ENCODE data around the gene CAMK1D. TPM values are rescaled to one million over a fixed set of nuclear protein-coding genes. Genes with fewer than 3 reads are reported as not detected.
A peak's percentile ranks its signal among the peaks of the same experiment; 100 is the strongest.

Gene CAMK1D
- total and polyA plus RNA-seq, 2 of the 8 experiments (the other 6 are each of a cell fraction or from before 2014, with no cell fraction given), result 3.5 to 10.6 TPM

- no peaks in the 10 kb centered on the region for H3K79me1 ChIP-seq (ENCODE audit: low read depth, low read length)
Measured at GRCh38 chr10:12608761-12609160, 259.4 kb downstream of the CAMK1D start.

More at GRCh38 chr10:12608761-12609160, 259.4 kb downstream of the CAMK1D start:
- WGBS, 2 experiments (ENCODE audit: extremely low coverage in 1 of 2, insufficient coverage in 1 of 2, insufficient read length in 1 of 2, insufficient replicate concordance in 2 of 2, low coverage in 1 of 2, low lambda C conversion rate in 2 of 2, missing lambda C conversion rate in 1 of 2), result 93% methylated on average over 6 of the region's 6 CpGs; no CpG with 5 or more reads in 1 of the 2 experiments
- no peak for DNase-seq (ENCODE audit: low read depth in 1 of 2, low spot score in 2 of 2)
- POLR2A ChIA-PET (ENCODE audit: partially characterized antibody), result no interaction called here
- Histone ChIP-seq H2BK120ac (replicated peaks; ENCODE audit: low read depth, low read length) (no peak overlapping the region), H3K4me3 (ENCODE audit: extremely low read depth in 1 of 4, insufficient read depth in 2 of 4, low read depth in 3 of 4, low read length in 4 of 4) (no peak overlapping the region), H3K9ac (replicated peaks in 1 of 4; ENCODE audit: extremely low read depth in 1 of 4, low read depth in 3 of 4, low read length in 3 of 4) (no peak overlapping the region), H3K23ac (ENCODE audit: insufficient read length) (no peak overlapping the region), H3K9me3 (ENCODE audit: insufficient read depth in 2 of 2, low read depth in 1 of 2, low read length in 1 of 2) (no peaks in the 10 kb centered on the region), H3K79me2 (ENCODE audit: control insufficient read depth in 1 of 2, insufficient read depth in 2 of 2, low read length in 2 of 2) (no peaks in the 10 kb centered on the region), H3K36me3 (ENCODE audit: control insufficient read depth in 2 of 4, insufficient read depth in 4 of 4, low read length in 3 of 4) (no peaks in the 10 kb centered on the region; a peak in 1 of 8 replicates), H2AFZ (ENCODE audit: low read length) (no peak overlapping the region), H2BK15ac (ENCODE audit: low read length) (no peak overlapping the region), H3K4ac (replicated peaks; ENCODE audit: insufficient read length, low read depth, low read length) (no peak overlapping the region), H3K23me2 (ENCODE audit: low read depth, low read length) (no peaks in the 10 kb centered on the region), H3K27ac (ENCODE audit: low read depth, low read length) (no peak overlapping the region), H3K27me3 (replicated peaks in 1 of 4; ENCODE audit: control insufficient read depth in 3 of 4, extremely low read depth in 1 of 4, insufficient read depth in 3 of 4, low read length in 3 of 4) (no peaks in the 10 kb centered on the region), H4K91ac (replicated peaks; ENCODE audit: insufficient read length, low read length) (no peak overlapping the region), H4K8ac (ENCODE audit: extremely low read depth, insufficient read depth, low read length) (no peak overlapping the region), H3K4me1 (replicated peaks in 1 of 4; ENCODE audit: control insufficient read depth in 3 of 4, insufficient read depth in 4 of 4, low read length in 3 of 4) (no peaks in the 10 kb centered on the region), H2AK5ac (ENCODE audit: low read depth, low read length) (no peak overlapping the region), H2BK20ac (ENCODE audit: low read length) (no peak overlapping the region), H4K20me1 (replicated peaks in 1 of 2; ENCODE audit: control insufficient read depth in 1 of 2, insufficient read depth in 2 of 2, low read length in 2 of 2) (no peaks in the 10 kb centered on the region), H3K14ac (ENCODE audit: insufficient read length) (no peak overlapping the region), H3K4me2 (ENCODE audit: insufficient read depth in 1 of 2, low read depth in 2 of 2, low read length in 2 of 2) (no peak overlapping the region), H3K56ac (replicated peaks; ENCODE audit: insufficient read length, low read depth, low read length) (no peak overlapping the region), H4K5ac (ENCODE audit: insufficient read length, low read depth, low read length) (peak overlapping the region; percentile 29), H2BK12ac (ENCODE audit: low read depth, low read length) (no peak overlapping the region), H3K18ac (ENCODE audit: extremely low read depth, low read length) (no peak overlapping the region), H2BK5ac (ENCODE audit: low read depth, low read length) (no peak overlapping the region)
- CTCF ChIA-PET (ENCODE audit: partially characterized antibody), result interaction anchor here (1.1 to 1.4 kb wide), 2 partner anchors 48 to 122 kb away, joined by 3 read pairs; no protein-coding TSS in a partner anchor
- no peak for FAIRE-seq
- no peak for TF ChIP-seq SIRT6 (IDR thresholded peaks at IDR 0.05; ENCODE audit: low read length)
- TF ChIP-seq CHD1 (IDR thresholded peaks at IDR 0.05; ENCODE audit: low read depth, low read length), result no peak
- no peak for TF ChIP-seq EP300 (IDR thresholded peaks at IDR 0.05; ENCODE audit: borderline replicate concordance in 1 of 2, low read depth in 2 of 2, low read length in 2 of 2)
- no peak for TF ChIP-seq SIX5 (IDR thresholded peaks at IDR 0.05; ENCODE audit: low read depth, low read length)

Data from H1 (cell line).